HK-2 (cell line): ENCODE data around the gene PRDM16.

Experiments
- DNase-seq: peaks from one replicate; pipeline ENCODE4 v3.0.0-alpha.2; 2018; ENCODE audit not compliant: unreplicated experiment

The PRDM16 gene

DNA sequence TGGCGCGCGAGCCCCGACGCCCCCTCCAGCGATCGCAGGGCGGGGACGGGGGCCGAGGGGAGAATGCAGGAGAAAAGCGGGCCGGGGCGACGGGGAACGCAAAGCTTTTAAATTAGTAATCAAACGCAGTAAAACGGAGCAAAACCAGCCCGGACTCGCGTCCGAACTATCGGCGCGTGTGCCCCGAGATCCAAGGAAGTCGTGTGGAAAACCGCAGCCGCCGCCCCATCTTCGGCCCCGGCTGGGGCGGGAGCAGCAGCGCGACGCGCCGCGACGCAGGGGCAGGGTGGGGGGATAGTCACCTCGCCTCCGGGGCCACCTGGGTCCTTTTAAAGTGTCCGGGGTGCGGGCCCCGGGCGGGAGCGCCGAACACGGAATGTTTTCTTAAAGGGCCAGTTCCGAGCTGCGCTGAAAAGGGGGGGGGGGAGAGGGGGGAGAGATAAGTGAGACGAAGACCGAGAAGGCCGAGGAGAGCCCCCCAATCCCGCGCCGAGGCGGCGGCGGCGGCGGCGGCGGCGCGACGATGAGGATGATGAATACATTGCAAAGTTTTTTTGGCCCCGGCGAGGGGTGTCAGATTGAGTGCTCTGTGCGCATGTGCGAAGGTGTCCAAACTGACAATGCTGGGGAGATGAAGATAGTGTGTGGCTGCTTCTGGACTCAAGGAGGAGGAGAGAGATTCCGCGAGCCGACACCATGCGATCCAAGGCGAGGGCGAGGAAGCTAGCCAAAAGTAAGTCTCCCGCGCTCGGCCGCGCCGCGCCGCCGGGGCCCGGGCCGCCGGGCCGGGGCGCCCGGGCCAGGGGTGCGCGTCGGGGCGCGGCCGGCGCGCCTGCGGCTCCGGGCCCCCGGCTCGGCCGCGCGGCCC is at the start of gene PRDM16:
PRDM16 (plus strand) TSS at position 640 of the 868 bp plus-strand sequence; CDS start at position 697, 57 bp downstream.
- DNase-seq = no peak

DNA sequence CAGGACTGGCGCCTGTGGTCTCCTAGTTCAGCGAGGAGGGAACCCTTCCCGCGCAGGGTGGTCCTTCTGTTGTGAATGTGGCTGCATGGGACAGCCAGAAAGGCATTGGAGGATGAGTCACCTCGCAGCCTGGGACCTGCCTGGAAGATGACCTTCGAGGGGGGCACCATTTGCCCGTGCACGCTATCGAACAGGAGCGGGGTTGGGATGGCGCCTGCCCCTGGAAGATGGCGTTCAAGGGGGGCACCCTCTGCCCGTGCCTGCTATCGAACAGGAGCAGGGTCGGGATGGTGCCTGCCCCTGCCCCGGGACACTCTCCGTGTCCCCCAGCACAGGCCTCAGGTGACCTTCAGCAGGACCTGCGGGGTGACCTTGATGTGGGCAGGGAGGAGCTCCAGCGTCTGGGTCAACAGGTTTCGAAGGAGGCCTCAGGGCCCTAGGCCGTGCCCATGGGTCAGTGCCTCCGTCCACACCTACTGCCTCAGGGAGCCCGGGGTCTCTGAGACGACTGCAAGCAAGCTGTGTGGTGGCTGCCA is 49.4 kb upstream of the PRDM16 start:
- DNase-seq = no peak

DNA sequence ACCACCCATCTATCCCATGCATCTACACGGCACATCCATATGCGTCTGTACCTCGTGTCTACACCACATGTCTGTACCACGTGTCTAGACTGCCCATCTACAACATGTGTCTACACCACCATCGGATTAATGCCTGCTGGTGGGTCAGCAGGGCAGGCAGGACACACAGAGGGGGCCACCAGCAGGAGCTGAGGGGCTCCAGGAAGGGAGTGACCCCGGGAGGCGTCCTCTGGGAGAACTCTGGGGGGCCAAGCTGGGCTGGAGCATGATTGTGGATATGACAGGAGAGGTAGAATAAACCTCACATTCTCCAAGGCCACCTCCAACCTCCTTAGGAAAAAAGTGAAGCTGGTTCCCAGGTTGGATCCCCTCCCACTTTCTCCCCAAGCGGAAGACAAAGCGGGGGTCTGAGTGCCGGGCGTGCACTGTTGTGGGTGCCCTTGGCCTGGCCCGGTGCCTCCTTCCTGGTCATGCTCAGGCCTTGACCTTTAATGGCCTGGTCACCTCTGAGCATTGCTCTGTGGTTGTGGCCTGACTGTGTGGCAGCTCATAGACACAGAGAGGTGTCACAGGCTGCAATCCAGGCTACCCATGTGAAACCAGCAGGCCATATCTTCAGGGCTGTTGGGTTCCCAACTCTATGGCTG is 48.6 kb upstream of the PRDM16 start:
- no peak for DNase-seq

DNA sequence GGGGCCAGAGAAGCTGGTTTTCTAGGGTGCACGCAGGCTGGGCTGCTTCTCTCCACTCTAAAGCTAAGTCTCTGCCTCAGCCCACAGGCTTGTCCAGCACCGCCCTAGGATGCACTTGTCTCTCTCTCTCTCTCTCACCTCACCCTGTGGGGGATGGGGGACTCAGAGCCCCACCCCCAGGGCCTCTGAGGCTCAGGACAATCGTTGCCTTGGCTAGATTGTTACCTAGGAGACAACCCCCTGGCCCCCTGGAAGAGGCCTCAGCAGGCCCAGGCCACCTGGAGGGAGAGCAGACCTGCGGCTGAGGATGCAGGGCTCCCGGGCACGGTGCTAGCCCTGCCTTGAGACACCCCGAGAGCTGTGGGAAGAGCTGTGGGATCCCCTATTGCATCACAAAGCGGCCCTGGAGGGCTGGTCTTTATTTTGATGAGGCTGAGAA is 47.8 kb upstream of the PRDM16 start, which contains the start of gene ACTRT2:
ACTRT2 (plus strand) TSS at position 235 of the 439 bp plus-strand sequence. CDS start 220 bp downstream, outside the sequence.
- no peak for DNase-seq

DNA sequence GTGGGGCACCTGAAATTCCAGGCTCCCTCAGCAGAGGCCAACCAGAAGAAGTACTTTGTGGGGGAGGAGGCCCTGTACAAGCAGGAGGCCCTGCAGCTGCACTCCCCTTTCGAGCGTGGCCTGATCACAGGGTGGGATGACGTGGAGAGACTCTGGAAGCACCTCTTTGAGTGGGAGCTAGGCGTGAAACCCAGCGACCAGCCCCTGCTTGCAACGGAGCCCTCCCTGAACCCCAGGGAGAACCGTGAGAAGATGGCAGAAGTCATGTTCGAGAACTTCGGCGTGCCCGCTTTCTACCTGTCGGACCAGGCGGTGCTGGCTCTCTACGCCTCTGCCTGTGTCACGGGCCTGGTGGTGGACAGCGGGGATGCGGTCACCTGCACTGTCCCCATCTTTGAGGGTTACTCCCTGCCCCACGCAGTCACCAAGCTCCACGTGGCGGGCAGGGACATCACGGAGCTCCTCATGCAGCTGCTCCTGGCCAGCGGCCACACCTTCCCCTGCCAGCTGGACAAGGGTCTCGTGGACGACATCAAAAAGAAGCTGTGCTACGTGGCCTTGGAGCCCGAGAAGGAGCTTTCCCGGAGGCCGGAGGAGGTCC is 47.1 kb upstream of the PRDM16 start:
- DNase-seq = no peak

DNA sequence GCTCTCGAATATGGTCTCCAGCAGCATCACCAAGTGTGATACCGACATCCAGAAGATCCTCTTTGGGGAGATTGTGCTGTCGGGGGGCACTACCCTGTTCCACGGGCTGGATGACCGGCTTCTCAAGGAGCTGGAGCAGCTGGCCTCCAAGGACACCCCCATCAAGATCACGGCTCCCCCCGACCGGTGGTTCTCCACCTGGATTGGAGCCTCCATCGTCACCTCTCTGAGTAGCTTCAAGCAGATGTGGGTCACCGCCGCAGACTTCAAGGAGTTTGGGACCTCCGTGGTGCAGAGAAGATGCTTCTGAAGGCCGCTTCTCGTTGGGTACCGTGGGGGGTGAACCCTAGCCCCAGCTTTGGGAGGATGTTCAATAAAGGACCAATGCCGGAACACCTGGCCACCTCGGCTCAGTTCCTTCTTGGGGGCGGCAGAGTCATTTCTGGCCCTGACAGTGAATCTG is 46.5 kb upstream of the PRDM16 start:
- no peak for DNase-seq

DNA sequence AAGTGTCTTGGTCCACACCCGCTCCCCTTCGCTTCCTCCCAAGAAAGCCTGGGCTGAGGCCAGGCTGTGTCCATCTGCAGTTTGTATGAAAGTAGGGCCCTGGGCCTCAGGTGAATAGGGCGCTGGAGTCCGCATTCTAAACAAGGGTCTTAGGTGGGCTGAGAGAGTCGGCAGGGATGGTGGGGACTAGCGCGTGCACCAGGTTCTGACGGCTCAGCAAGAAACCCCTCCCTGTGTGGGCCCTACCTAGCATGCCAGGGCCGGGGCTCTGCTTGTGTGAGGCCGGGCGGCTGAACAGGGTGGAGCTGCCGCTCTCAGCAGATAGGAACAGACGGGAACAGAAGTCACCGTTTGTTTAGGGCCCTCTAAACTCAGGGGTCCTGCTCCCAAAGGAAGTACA is 46.0 kb upstream of the PRDM16 start:
- no peak for DNase-seq

DNA sequence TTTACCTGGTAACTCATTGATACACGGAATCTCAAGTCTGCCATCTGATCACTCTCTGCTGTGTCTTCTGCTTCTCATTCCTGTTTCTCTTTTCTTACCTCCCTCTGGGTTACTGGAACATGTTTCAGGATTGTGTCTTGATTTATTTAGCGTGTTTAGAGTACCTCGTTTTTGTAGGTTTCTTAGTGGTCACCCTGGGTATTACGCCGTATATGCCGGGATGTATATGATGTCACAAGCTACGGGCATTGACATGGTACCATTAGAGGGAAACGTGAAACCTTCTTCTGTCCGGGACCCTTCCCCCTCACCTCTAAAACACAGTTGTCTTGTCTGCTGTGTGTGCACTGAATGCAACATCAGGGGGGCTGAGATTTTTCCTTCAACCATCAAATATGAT is 45.0 kb upstream of the PRDM16 start:
- no peak for DNase-seq

DNA sequence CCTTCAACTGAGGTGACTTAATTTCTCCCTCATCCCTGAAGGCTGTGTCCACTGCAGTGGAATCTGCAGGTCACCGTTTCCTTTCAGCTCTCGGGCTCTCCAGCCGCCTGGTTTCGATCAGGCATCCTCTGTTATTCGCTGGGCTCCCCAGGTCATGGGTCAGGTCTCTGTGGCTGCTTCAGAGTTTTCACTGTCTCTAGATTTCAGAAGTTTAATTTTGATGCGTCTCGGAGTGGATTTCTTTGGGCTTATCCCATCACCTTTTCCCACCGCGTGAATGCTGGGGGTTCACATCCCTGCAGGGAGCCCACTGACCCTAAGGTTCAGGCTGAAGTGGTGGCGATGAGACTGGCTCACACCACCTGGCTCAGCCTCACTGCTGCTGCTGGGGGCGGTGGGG is 44.4 kb upstream of the PRDM16 start:
- no peak for DNase-seq

DNA sequence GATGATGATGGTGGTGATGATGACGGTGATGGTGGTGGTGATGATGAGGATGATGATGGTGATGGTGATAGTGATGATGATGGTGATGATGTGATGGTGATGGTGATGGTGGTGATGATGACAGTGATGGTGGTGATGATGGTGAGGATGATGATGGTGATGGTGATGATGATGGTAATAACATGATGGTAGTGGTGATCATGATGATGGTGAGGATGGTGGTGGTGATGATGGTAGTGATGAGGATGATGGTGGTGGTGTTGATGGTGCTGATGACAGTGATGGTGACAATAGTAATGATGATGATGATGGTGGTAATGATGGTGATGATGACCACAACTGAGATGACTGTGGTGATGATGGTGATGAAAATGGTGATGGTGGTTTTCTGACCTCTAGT is 42.9 kb upstream of the PRDM16 start:
- DNase-seq = no peak

DNA sequence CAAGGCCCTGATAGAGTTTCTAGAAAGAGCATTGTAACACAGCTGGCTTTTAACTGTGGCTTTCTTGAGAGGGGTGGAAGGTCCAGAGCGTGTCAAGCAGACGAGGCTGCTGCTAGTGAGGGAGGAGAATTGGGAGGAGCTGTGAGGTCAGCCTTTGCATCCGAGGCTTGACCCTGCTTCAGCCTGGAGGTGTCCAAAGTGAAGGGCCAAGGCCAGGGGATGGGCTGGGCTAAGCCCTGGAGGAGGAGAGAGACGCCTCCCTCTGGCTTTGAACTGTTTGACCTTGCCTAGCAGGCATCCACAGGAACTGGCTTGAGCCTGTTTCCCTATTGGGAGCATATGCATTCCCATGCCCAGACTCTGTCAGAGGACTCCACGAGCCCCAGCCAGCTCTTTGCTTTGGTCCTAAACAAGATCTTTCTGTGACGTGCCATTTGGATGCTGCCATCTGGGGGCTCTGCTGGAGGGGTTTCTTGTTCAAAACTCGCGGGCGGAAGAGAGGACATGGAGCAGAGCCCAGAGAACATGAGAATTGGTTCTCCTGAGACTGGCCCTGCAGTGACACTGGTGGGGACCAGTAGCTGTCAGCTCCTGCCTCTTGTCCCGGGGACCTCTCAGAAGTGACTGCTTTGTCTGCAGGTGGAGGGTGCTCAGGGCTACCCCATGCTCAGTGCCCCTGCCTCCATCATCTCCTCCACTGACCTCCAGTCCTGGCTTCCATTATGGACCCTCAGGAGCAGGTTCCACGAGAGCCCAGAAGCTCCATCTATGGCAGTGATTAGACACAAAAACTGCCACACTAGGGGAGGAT is 42.2 kb upstream of the PRDM16 start:
- no peak for DNase-seq

DNA sequence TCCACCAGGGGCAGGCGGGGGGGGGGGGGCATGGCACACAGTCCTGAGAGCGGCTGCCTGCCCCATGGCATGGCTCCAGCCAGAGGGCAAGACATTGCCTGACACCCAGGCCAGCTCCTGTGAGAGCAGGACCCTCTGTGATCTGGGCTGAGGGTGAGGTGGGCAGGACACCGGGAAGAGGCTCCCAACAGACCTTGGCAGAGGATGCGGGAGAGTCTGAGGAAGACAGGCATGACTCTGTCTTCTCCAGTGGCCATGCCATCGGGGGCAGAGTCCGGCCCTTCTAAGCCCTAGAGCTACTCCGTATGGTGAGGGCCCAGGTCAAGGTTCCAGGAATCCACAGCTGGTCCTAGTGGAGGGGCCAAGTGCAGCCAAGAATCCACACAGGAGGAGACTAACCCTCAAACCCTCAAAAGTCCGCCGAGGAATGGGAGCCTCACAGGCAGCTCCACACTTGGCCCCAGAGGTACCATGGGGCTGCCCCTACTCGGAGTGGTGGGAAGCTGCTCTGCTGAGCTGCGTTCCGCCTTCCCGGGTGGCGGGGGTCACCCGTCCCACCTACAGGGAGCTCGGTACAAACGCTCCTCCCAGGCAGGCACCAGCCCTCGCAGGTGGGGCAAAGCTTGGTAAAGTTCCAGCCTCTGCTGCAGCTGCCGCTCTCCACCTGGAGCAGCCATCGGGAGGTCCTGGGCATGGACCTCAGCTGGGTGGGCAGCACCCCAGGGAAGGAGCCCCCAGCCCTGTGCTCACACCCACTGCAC is 41.2 kb upstream of the PRDM16 start:
- no peak for DNase-seq

DNA sequence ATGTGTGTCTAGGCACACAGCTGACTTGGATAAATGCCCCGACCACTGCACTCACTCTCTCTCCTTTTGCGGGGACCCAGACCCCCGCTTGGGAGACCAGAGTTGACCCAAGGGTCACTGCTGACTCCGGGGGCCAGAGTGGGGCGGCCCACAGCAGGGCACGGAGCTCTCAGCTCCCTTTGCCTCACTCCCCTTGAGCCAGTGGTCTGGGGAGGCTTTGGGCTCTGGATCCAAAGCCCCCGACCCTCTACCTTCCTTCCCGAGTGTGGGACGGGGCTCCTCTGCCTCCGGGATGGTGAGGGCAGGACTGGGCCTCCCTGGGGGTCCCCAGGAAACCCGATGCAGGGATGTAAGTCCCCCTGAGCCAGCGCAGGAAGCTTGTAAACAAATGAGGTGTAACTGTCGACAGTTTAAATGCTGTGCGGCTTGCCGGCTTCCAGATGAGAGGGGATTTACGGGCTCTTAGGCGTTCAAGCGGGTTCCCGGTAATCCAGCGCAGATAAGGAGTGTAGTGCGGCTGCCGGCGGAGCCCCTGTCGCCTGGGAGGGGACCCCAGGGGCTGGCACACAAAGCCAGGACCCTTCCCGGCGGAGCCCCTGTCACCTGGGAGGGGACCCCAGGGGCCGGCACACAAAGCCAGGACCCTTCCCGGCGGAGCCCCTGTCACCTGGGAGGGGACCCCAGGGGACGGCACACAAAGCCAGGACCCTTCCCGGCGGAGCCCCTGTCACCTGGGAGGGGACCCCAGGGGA is 40.3 kb upstream of the PRDM16 start:
- DNase-seq = no peak

DNA sequence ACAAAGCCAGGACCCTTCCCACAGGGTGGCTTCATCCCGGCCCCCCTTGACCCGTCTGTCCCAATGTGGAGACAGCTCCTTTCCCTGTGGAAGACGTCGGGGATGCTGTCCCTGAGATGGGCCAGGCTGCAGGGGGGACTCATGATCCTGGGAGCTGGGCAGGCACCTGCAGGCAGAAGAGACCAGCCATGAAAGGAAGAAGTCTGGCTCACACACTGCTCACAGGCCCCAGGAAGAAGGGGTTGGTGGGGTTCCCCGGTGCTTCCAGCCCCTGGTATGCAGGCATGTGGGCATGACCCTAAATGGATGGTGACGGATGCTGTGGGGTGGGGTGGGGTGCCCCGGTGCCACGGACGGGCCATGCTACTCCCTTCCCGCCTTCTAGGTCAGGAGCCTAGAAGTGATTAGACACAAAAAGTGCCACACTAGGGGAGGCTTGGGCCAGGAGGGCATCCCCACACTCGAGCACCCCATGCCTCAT is 39.5 kb upstream of the PRDM16 start:
- DNase-seq = no peak

DNA sequence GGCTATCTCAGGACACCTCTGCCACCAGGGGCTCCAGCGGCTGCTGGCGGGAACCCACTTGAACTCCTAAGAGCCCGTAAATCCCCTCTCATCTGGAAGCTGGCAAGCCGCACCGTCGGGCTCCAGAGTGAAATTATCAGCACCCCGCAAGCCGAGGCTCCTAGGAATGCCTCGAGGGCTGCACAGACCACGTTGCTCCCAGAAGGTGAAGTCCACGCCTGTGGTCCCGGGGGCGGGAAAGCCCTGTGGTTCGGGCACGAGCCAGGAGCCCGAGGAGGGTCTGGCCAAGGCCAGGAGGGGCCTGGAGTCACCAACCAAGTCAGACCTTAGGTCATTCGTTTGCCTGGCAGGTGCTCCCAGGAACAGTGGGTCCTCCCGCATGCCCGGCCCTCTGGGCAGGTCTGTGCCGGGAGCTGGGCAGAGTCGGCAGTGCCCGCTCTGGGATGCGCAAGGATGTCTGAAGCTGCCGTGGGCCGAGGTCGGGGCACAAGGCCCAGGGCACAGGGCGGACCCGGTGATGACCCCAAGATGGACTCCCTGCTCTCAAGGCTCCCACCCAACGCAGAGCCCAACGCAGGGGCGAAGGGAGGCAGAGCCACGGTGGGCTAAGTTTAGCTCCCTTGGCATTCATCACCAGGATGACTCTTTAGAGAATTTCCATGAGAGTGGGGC is 38.9 kb upstream of the PRDM16 start:
- no peak for DNase-seq

DNA sequence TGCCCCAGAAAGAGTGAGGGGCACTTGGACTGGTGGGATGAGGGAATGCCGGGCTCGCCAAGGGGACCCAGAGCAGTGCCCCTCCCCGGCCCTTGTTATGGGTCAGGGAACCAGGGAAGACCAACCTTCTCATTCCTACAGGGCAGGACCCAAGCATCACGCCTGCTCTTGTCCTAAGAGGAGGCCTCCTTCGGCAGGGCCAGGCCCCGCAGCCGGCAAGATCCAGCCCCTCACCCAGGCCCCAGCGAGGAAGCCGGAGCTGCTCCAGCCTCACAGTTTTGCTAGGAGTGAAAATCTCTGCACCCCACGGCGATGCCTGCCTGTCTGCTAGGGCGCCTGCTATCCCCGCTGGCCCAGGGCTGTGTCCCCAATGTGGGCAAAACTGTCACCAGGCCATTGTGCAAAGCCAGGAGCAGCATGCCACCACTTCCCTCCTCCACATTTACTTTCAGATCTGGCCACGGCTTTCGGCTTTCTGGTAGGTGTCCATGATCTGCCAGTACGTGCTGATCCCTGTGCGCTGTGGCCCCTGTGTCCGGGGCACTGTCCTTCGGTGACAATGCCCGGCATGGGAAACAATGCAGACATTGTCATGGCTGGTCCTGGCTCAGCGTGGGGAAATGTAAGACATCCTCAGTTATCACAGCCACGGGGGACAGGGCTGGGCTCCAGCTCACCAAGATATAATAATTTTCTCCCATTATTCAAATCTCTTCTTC is 38.2 kb upstream of the PRDM16 start:
- DNase-seq = no peak

DNA sequence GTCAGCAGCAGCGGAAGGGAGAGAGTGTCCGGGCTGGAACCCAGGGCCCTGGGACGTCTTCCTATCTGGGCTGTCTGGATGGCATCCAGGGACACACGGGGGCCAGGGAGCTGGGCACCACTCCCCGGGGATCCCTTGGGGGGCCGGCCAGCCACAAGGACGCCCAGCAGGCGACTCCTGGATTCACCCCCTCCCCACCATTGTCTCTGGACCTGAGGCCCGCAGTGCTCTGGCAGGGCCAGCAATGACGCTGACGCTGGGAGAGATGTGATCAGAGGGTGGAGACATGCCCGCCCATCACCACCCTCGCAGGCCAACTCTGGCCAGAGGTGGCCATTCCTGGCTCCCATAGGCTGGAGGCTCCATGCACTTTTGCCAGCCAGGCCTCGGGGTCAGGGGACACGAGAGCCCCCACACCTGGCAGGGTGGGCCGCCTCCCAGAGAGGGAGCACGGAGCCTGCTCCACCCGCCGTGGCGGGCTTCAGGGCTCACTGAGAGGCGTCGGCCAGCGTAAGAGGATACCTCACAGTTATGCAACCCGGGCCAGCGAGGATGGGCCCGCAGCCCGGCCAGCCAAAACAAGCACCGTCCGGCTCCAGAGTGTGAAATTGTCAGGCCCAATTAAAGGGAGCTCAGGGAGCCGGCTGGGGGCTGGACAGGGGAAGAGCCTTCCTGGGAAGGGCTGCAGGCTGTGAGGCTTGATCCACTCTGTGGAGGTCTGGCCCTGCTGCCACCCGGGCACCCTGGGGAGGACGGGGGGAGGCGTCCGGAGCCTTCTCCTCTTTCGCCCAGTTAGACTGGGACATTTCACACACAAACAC is 37.4 kb upstream of the PRDM16 start:
- DNase-seq = no peak
